Measurements from ENCODE around the gene OS9. TPM values are rescaled to one million over a fixed set of nuclear protein-coding genes. Genes with fewer than 3 reads are reported as not detected.
A peak's percentile ranks its signal among the peaks of the same experiment; 100 is the strongest.

The OS9 gene
- total and polyA plus RNA-seq, 9 of the 15 experiments (the other 6 are each of a cell fraction or from before 2014, with no cell fraction given): 4.6 to 105 (median 89.5) TPM

- TF ChIP-seq ZNF311 (CRISPR knock-in tag; IDR thresholded peaks at IDR 0.05): no peak
- TF ChIP-seq HINFP (tag; conservative IDR thresholded peaks at IDR 0.05; ENCODE audit: low read depth): no peak
- no peak for TF ChIP-seq FOXA1 (IDR thresholded peaks at IDR 0.05; ENCODE audit: borderline replicate concordance)
- TF ChIP-seq ZNF354B (CRISPR knock-in tag; IDR thresholded peaks at IDR 0.05): no peak
- no peak for TF ChIP-seq HDAC3 (IDR thresholded peaks at IDR 0.05; ENCODE audit: borderline replicate concordance, partially characterized antibody)
- TF ChIP-seq ZFP36 (IDR thresholded peaks at IDR 0.05; ENCODE audit: low read depth, low read length, partially characterized antibody): peak; percentile 94
- peak; percentile 36 for TF ChIP-seq RBM25 (IDR thresholded peaks at IDR 0.05; ENCODE audit: low read depth, low read length, severe bottlenecking)
- no peak for TF ChIP-seq TCF15 (CRISPR knock-in tag; IDR thresholded peaks at IDR 0.05)
- no peak for TF ChIP-seq TRIM24 (IDR thresholded peaks at IDR 0.05)
- TF ChIP-seq ZNF589 (CRISPR knock-in tag; IDR thresholded peaks at IDR 0.05; ENCODE audit: low read depth): no peak
- TF ChIP-seq HEY1 (CRISPR knock-in tag; IDR thresholded peaks at IDR 0.05; ENCODE audit: borderline replicate concordance): no peak
- no peak for TF ChIP-seq MAZ (CRISPR knock-in tag; conservative IDR thresholded peaks at IDR 0.05 in 1 of 2, IDR thresholded peaks at IDR 0.05 in 1 of 2)
- no peak for TF ChIP-seq GTF2E2 (tag; IDR thresholded peaks at IDR 0.05)
- no peak for TF ChIP-seq ZNF592 (IDR thresholded peaks at IDR 0.05)
- TF ChIP-seq PBX2 (CRISPR knock-in tag; IDR thresholded peaks at IDR 0.05; ENCODE audit: low read depth): no peak
- no peak for TF ChIP-seq PBX2 (tag; conservative IDR thresholded peaks at IDR 0.05; ENCODE audit: low read depth)
- TF ChIP-seq HMBOX1 (IDR thresholded peaks at IDR 0.05): no peak
Observed at GRCh38 chr12:57736741-57737466, 43.0 kb downstream of the OS9 start (continued).
